Body of pancreas (tissue), 4 donors: ENCODE measurements around the gene PRDM10. TPM values are rescaled to one million over a fixed set of nuclear protein-coding genes. Genes with fewer than 3 reads are reported as not detected.

Experiments used
- ATAC-seq: fragments of 150-250 bp; one replicate; pipeline ENCODE4 v1.9.1; 2016
- DNase-seq, 4 donors: peaks; one replicate each; pipeline ENCODE4 v3.0.0-alpha.2; 2019
- H3K27ac ChIP-seq, 4 donors: fragments of 200-600 bp; sonication (generic); 1 replicate in 3 of 4; 2 replicates in 1 of 4; pipeline versions ENCODE4 v1.5.1 to v1.6.1; 2016 to 2019; ENCODE audit warnings: mild to moderate bottlenecking in 1 of 4, mixed read lengths in 1 of 4, moderate library complexity in 1 of 4
- H3K27me3 ChIP-seq, 2 donors: fragments of 200-600 bp; sonication (generic); one replicate each; pipeline ENCODE4 v1.6.0; 2016; ENCODE audit warnings: mild to moderate bottlenecking in 1 of 2
- H3K36me3 ChIP-seq, 2 donors: fragments of 200-600 bp; sonication (generic); replicated peaks in 1 of 2; 2 replicates each; pipeline ENCODE4 v1.5.1; 2016; ENCODE audit warnings: low read depth in 2 of 2; ENCODE audit not compliant: insufficient read depth in 1 of 2
- H3K4me1 ChIP-seq: fragments of 200-600 bp; sonication (generic); one replicate; pipeline ENCODE4 v1.6.0; 2016
- H3K4me3 ChIP-seq, 2 donors: fragments of 200-600 bp; sonication (generic); 1 replicate in 1 of 2; 2 replicates in 1 of 2; pipeline ENCODE4 v1.5.1; 2016 to 2019
- H3K9me3 ChIP-seq, 3 donors: fragments of 200-600 bp; sonication (generic); 1 replicate in 2 of 3; 2 replicates in 1 of 3; pipeline ENCODE4 v1.5.1; 2016
- CTCF ChIP-seq, 7 experiments: fragments of 450-650 bp in 4 of 7; fragments of 200-600 bp in 3 of 7; sonication (generic) in 3 of 7; IDR thresholded peaks; one replicate each; pipeline ENCODE4 v1.5.1; 2016 to 2019; ENCODE audit warnings: antibody characterized with exemption in 7 of 7
- POLR2A ChIP-seq, 3 donors: fragments of 450-650 bp; IDR thresholded peaks; one replicate each; pipeline ENCODE4 v1.6.1; 2016; ENCODE audit warnings: antibody characterized with exemption in 3 of 3, mild to moderate bottlenecking in 2 of 3
- WGBS, 2 donors: methylation state at CpG; one replicate each; pipeline ENCODE4 v1.1.5; 2017; 5-methylcytosine and 5-hydroxymethylcytosine counted together
- intact Hi-C: fragments of 100-400 bp; cut with DNase I; formaldehyde crosslinking; loops from one replicate; pipeline ENCODE4 v1.15.1; 2023
- total RNA-seq, 2 donors: library from RNA; depleted of rRNA; stranded (reverse); fragments of >200 nt; gene quantifications; one replicate each; pipeline ENCODE4 v1.1.0, GENCODE V29; 2016

Gene PRDM10
- total RNA-seq, 2 donors from 2014 or later = 4.7 to 14.5 TPM

- H3K4me3 ChIP-seq = no peak overlapping the region
- H3K4me1 ChIP-seq = peaks cover 33% of the 10 kb centered on the region
- no peak for TF ChIP-seq CTCF (IDR thresholded peaks at IDR 0.05)
- no peak for ATAC-seq
- no peaks in the 10 kb centered on the region for H3K27me3 ChIP-seq
- peak overlapping the region in 3 of 4 donors; percentile 99 to 100 (median 99) for H3K27ac ChIP-seq
- no peak for DNase-seq
- no peaks in the 10 kb centered on the region for H3K9me3 ChIP-seq
- H3K36me3 ChIP-seq = no peaks in the 10 kb centered on the region
- intact Hi-C loops = loop anchor here (10.0 kb wide), 1 partner anchor 64 kb away; the partner anchor contains the start of gene APLP2
- 69 to 83% methylated on average over 18 of the region's 18 CpGs for WGBS, 2 donors
Observed at GRCh38 chr11:130000552-130001176, 2.0 kb downstream of the PRDM10 start.

- TF ChIP-seq CTCF (IDR thresholded peaks at IDR 0.05) = no peak
- TF ChIP-seq POLR2A (IDR thresholded peaks at IDR 0.05) = no peak
- ATAC-seq (no peak), DNase-seq (no peak)
- intact Hi-C loops = no loop called here
- Histone ChIP-seq H3K4me1 (peaks cover 33% of the 10 kb centered on the region), H3K9me3 (no peaks in the 10 kb centered on the region), H3K27ac (no peak overlapping the region), H3K4me3 (no peak overlapping the region), H3K27me3 (no peaks in the 10 kb centered on the region), H3K36me3 (no peaks in the 10 kb centered on the region)
- WGBS, 2 donors = 50 to 71% methylated on average over 4 of the region's 4 CpGs
Observed at GRCh38 chr11:129999407-129999806, 3.2 kb downstream of the PRDM10 start.

- Histone ChIP-seq H3K9me3 (no peaks in the 10 kb centered on the region), H3K4me1 (peaks cover 29% of the 10 kb centered on the region), H3K36me3 (no peaks in the 10 kb centered on the region), H3K27me3 (no peaks in the 10 kb centered on the region), H3K27ac (no peak overlapping the region), H3K4me3 (no peak overlapping the region)
- no peak for ATAC-seq
- TF ChIP-seq POLR2A (IDR thresholded peaks at IDR 0.05) = no peak
- 95 to 97% methylated on average over 7 of the region's 7 CpGs for WGBS, 2 donors
- no peak for DNase-seq
- intact Hi-C loops = no loop called here
Observed at GRCh38 chr11:129998905-129999304, 3.7 kb downstream of the PRDM10 start.

- TF ChIP-seq CTCF (IDR thresholded peaks at IDR 0.05) (no peak), POLR2A (IDR thresholded peaks at IDR 0.05) (no peak)
- Histone ChIP-seq H3K36me3 (no peaks in the 10 kb centered on the region), H3K4me3 (no peak overlapping the region), H3K4me1 (peaks cover 34% of the 10 kb centered on the region), H3K27me3 (no peaks in the 10 kb centered on the region), H3K27ac (no peak overlapping the region), H3K9me3 (no peaks in the 10 kb centered on the region)
- WGBS, 2 donors = 11 to 17% methylated on average over 1 of the region's 1 CpG
- intact Hi-C loops = no loop called here
- no peak for DNase-seq
- ATAC-seq = no peak
Observed at GRCh38 chr11:129998107-129998506, 4.5 kb downstream of the PRDM10 start.

- H3K4me1 ChIP-seq = peaks cover 40% of the 10 kb centered on the region
- ATAC-seq (no peak), DNase-seq (no peak)
- H3K4me3 ChIP-seq = no peak overlapping the region
- H3K9me3 ChIP-seq = no peaks in the 10 kb centered on the region
- no peak overlapping the region for H3K27ac ChIP-seq
- WGBS, 2 donors = 84 to 92% methylated on average over 2 of the region's 2 CpGs
- H3K27me3 ChIP-seq = no peaks in the 10 kb centered on the region
- no peaks in the 10 kb centered on the region for H3K36me3 ChIP-seq
- intact Hi-C loops = no loop called here
- TF ChIP-seq POLR2A (IDR thresholded peaks at IDR 0.05) (no peak), CTCF (IDR thresholded peaks at IDR 0.05) (no peak)
Observed at GRCh38 chr11:129997513-129997912, 5.1 kb downstream of the PRDM10 start.
